NCI-H2171 (cell line): ENCODE measurements around the gene PHLDB2.
"Not testable (repeated sequence)": the region's sequence is repeated elsewhere in the genome, so short reads cannot be mapped to it uniquely, and the experiment has no call there.

ENCODE experiments used
- DNase-seq: peaks from one replicate; lab custom pipeline; 2025; lab: John Stamatoyannopoulos, UW

The PHLDB2 gene

DNA sequence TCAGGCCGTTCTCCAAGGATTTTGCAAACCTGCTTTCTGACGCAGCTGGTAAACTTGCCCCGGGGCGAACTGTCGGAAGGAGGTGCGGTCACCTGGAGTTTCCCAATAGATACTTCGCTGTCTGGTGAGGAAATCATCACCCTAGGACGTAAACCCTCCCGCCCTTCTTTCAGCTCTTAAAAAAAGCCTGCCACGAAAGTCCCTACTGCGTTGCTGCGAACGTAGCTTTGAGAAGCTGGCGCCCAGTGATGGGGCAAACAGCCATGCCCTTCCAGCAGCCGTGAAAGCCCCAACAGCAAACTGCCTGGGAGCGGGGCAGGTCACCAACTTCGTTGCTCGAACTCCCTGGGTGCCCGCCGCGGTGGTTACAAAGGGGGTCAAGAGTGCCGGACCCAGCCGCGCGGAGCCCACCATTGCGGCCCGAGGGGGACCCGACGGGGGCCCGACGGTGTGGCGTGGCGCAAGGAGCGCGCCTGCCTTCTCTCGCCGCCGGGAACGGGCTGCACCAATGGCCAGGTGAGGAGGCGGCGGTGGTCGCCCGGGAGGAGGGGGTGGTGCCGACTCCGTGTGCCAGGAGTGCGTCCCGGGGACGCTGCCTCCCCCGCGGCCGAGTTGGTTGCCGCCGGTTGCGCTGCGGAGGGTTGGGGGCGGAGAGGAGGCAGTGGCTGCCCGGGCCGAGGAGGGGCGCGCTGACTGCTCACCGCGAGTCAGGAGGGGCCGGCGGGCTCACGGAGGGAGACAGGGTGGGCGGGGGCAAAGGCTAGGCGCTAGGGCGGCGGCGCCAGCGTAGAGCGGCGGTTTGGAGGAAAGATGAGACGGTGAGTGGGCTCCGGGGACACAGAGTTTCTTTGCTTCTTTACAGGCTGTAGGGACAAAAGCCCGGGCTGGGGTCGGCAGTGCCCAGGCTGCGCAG is at the start of gene PHLDB2:
Gene PHLDB2, plus strand, starts transcription at position 205 of the 913 bp plus-strand sequence. CDS start 24,813 bp downstream, outside the sequence.
- peak; percentile 87 for DNase-seq

DNA sequence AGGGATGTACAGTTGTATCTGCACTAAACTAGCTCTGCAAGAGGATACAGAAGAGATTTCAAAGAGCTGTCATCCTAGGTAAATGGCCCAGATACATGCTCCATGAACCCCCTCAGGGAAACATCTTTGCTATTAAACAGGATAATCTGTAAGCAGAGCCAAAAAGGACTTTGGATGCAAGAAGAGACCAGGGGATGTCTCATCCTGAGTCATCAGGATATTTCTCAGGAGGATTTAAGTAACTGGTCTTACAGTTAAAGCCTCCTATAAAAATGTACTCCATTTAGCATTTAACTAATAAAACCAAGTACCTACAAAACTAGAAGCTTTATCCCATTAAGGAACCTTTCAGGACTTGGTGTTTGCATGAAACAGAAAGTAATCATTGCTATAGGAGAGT is 48.2 kb upstream of the PHLDB2 start:
- no peak for DNase-seq

DNA sequence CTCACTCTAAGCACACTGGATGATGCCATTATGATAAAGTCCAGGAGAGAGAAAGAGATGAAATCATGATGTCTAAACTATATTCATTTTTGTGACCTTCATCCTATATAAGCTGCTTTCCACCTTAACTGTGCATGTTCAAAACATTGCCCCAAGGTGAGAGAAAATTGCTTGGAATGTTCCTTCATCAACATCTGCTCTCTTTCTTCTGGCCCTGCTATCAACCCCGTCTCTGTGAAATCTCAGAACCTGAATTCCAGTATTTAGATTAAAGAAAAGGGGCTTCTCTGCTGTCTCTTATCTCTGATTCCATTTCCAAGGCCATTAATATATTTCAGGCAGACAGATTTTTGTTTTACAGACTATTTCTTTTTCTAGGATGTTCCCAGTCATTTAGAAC is 47.3 kb upstream of the PHLDB2 start:
- DNase-seq = no peak

DNA sequence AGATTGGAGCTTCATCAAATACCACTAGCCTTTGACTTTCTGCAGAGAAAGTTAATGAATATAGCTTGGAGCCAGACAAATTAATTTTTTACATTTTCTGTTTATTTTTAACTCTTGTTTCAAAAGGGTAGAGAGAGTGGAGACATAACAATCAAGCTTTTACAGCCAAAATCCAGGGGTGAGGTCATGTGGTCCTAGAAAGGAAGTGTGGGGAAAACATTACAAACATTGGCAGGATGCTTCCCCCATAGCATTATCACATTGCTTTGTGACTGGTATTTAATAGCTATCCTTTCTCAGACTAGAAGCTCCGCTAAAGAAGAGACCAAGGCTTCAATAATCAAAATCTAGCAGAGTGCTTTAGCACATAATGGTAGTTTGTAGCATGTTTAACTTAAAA is 46.4 kb upstream of the PHLDB2 start:
- DNase-seq = no peak

DNA sequence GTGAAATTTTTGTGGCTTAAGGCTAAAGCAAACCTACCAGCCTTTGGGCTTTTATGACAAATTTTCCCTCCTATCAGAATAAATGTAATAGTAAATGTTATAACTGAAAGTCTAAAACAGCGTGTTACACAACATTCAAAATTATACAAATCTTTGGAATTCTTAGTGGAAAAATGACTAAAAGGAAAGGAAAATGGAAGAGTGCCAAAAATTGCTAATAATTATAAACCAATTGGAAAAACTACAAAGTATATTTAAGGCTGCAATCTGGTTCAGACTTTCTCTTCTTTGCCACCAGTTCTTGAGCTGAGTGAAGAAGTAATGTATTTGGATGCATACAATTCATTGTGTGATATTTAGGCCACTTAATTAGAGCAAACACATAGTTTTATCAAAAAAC is 45.6 kb upstream of the PHLDB2 start:
- no peak for DNase-seq

DNA sequence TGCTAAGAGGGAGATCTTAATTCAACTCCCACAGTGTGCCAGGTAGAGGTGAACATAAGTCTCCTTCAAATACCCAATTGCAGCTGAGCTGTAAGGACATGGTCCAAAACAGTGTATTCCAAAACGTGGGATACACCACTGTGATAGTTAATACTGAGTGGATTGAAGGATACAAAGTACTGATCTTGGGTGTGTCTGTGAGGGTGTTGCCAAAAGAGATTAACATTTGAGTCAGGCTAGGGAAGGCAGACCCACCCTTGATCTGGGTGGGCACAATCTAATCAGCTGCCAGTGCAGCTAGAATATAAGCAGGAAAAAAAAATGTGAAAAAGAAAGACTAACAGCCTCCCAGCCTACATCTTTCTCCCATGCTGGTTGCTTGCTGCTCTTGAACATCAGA is 45.1 kb upstream of the PHLDB2 start:
- no peak for DNase-seq

DNA sequence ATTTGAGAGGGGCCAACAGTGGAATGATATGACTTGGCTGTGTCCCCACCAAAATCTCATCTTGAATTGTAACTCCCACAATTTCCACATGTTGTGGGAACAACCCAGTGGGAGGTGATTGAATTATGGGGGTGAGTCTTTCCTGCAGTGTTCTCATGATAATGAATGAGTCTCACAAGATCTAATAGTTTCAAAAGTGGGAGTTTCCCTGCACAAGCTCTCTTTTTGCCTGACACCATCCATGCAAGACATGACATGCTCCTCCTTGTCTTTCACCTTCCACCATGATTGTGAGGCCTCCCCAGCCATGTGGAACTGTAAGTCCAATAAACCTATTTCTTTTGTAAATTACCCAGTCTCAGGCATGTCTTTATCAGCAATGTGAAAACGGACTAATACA is 42.3 kb upstream of the PHLDB2 start:
- DNase-seq = not testable (repeated sequence)

DNA sequence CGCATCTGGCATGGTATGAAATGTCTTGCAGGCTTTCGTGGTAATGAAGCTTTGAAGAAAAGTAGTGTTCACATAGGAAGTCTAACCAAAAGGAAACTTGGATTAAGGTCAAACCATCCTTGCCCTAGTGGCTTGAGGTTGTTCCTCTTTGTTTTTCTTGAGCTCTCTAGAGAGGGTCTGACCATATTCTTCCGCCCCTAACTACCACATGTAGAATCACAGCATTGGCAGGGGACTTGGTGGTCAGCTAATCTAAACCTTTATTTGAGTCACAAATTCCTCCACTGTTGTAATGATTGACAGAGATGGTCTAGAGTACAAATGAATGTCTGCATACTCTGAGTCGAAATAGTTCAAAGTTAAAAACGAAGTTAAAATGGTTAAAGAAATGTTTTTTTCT is 39.1 kb upstream of the PHLDB2 start:
- DNase-seq = no peak

DNA sequence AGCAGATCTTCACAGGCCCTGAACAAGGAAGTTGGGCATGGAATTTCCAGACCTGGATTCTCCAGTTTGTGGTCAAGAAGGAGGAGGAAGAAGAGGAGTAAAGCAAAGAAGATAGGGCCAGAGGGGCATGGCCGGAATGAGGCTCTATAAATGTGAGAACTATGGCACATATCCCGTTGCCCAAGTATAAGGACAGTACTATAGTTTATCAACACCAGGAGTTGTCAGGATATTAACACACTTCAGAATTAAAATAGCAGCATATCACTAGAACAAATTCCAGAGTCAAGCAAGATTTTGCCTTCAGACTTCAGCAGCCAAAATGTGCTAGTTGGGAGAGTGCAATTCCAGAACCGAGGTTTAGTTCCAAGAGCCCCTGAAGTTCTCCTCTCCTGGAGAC is 38.4 kb upstream of the PHLDB2 start:
- DNase-seq = no peak

DNA sequence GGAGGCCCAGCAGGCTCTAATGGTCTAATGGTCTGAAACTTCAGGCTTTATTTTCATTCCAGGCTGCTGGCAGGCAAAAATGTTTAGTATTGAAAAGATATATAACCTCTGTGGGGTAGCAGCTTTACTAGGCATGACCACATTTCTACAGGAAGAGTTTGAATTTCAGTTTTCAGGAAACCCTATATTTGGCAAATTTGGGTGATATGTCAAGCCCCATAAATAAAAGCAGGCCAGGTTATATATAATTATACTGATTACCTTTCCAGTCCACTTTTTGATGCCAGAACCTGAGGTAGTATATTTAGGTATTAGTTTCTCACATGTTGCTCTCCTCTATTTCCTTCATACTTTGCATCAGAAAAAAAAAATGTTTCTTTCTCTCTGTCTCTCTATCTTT is 37.2 kb upstream of the PHLDB2 start:
- no peak for DNase-seq

DNA sequence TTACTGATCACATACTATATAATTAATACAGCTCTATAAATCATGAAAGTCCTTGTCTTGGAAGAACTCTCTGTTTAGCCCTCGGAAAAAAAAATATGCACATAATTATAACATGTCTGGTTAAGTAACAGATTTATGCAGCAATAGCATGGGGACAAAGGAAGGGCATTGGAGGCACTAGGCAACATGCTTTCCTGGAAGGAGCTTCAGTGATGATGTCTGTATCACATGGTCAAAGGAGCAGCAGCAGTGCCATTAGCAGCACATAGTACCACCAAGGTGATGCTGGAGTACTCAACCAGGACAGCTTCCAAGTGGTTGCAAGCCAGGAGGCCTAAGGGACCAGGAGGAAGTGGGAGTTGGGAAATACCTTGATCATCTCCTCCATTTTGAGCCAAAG is 36.3 kb upstream of the PHLDB2 start:
- no peak for DNase-seq

DNA sequence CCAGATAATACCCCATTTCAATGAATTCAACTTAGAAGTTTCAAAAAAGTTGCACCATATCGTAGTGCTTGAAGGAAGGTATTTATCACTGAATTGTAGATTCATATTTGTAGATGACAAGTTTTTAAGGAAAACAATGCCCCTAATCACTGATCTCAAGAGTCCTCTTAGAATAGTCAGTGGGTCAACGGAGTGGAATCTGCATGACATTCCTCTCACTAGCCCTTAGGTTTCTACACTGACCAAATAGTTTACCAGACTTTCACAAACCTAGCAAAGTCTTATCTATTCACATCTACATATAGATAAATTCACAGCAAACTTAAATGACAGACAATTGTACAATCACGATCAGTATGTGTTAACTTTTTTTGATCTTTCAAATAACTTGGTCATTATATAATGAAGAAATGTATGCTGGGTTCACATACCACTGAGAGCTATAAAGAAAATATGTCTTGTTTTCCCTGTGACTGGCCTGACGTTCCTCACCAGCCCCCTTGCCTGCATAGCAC is 35.7 kb upstream of the PHLDB2 start:
- no peak for DNase-seq

DNA sequence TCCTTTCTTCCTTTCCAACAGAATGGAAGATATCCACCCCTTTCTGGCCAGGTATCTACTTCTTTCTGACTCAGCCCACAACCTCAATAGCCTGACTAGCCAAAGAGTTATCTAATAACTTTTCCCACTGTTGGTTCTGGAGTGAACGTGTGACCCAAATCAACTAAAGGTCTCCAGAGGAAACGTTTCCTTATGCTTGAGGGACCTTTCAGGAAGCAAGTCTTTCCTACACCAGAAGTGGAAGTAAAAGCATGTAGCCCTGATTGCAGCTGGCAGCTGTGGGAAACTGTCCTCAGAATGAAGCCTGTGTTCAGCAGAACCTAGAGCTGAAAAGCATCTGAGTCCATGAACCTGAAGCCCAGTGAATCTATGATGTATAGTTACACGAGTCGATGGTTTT is 34.7 kb upstream of the PHLDB2 start:
- DNase-seq = no peak

DNA sequence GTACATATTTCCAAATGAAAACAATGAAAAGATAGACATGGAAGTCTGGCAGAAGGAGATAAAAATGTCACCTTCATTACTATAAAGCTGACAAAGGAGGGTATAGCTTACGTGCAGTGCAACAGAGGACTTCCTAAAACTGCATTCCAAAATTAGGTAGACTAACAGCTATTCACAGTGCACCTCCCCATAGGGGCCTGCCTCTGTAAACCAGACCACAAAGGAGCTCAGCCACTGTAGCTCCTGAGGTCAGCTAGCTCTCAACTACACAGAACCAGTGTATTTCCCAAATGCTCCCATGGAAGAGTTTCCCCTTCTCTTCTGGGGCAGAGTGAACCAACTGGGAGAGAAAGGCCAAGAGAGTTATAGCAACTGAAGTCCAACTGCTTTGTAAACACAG is 31.2 kb upstream of the PHLDB2 start:
- DNase-seq = no peak

DNA sequence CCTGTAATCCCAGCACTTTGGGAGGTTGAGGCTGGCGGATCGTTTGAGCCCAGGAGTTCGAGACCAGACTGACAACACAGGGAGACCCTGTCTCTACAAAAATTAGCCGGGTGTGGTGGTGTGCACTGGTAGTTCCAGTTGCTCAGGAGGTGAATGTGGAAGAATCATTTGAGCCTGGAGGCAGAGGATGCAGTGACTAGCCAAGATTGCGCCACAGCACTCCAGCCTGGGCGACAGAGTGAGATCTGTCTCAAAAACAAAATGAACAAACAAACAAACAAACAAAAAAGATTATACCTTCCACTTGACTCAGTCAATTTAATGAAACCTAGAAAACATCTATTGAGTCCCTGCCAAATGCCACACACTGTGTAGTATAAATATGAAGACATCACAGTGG is 30.5 kb upstream of the PHLDB2 start:
- DNase-seq = no peak

DNA sequence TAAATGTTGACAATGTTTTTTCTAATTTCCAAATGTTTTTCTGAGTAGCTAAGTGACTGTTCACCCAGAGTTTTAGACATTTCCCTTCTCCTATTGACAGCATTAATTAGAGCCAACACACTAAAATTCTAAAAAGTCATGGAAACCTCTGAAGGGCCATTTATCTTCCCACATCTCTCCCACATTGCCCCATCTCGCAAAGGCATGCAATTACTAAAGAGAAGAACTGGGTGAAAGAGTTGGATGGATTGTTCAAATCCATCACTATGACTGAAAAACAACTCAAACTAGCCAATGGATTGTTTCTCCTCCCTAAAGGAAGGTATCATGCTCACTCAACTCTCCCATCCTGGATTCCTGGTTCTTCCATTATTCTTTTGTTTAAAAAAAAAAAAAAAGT is 30.0 kb upstream of the PHLDB2 start:
- no peak for DNase-seq

DNA sequence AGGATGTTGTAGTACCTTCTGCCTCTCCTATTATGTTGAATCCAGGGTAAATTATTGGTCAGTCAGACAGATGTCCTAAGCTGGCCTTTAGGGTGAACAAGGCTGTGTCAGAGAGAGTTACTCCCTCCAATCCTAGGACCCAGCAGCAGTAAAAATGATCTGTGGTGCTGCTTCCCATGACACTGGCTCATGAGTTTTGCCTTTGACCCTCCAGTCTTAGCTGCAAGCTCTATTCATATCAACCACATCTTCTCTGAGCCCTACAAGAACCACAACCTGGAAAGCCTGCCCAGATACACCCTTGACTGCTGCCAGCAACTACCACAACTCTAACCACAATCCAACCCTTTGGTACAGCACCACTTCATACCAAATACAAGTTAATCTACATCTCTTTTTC is 27.2 kb upstream of the PHLDB2 start:
- no peak for DNase-seq

DNA sequence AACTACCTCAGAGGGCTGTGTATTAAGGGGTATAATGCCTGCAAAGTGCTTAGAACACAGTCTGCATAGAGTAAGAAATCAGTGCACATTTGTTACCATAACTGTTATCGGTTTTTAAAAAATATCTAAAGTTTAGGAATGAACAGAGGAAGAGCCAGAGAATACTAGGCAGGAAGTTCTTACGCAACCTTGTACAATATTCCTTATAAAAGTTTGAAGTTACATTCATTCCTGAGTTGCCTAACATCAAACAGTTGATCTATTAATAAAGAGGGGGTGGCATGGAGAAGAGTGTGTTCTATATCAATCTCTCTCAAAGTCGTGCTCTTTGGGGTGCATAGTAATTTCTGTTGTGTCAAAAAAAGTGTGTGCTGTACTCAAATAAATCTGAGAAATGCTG is 22.0 kb upstream of the PHLDB2 start:
- no peak for DNase-seq

DNA sequence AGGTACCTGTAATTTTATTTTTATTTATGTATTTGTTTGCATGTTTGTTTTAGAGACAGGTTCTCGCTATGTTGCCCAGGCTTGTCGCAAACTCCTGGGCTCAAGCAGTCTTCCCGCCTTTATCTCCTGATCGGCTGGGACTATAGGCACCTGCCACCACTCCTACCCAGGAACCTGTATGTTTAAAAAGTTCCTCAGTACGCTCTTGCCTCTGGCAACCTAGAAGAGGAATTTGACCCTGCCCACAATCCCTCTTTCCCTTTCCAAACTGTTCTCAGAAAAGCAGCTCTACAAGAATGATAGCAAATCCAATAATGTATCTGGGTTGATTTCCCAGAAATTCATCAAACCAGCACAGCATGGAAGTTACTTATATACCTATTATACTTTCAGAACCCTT is 20.9 kb upstream of the PHLDB2 start:
- DNase-seq = no peak

DNA sequence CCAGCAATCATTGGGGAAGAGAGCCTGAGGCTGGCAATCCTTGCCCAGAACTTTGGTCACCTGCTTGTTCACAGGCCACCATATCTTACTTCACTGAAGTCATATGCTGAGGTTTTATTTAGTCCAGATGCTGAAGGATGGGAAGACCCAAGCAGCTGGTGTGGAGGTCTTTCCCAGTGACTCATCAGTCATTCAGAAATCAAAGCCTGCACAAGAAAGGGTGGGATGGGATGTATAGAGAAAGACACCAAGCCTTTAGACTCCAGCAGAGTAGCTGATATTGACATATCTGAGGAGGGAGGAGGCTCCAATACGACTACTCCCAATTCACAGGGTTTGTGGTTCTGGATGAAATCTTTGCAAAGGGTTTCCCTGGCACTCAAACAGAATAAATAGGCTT is 13.0 kb upstream of the PHLDB2 start:
- no peak for DNase-seq

DNA sequence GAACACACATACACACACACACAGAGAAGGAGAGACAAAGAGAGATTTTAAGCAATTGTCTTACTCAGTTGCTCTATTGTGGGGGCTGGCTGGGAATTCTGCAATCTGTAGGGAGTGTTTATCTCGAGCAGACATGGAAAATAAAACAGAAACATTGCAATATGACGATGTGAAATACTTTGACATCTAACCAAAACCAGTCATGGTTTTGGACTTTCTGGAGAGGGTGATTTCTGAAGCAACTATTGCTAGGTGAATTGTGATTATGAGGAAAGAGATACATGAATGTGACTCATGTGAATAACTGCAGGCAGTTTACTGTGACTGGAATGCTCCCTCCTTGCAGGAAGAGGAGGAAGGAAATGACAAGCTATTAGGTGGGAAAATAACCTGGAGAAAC is 12.3 kb upstream of the PHLDB2 start:
- DNase-seq = no peak

DNA sequence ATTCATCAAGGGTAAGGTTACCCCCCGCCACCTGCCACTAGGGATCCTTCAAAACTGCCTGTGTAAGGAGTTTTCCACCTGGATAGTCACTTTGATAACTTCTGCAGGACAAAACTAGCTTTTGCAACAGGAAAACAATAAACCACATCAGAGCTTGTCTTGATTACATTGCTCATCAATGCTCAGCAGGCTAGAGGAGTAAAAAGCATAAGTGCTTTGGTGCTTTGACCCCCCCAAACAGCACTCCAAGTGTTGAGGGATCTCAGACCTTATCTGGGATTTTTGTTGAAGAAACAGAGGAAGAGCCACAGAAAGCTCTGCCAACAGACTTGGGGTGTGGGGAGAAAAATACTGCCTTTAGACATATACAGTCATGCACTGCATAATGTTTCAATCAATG is 10.8 kb upstream of the PHLDB2 start:
- DNase-seq = peak; percentile 14

DNA sequence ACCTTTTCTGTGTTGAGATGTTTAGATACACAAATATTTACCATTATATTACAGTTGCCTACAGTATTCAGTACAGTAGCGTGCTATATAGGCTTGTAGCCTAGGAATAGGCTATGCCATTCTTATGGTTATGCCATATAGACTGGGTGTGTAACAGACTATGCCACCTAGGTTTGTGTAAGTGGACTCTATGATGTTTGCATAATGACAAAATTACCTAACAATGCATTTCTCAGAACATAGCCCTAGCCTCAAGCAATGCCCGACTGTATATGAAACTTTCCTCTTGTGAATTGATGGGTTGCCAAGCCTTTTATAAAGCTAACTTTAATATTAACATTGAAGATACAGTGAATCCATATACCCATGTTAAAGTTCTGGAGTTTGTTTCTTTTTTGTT is 10.3 kb upstream of the PHLDB2 start:
- no peak for DNase-seq

DNA sequence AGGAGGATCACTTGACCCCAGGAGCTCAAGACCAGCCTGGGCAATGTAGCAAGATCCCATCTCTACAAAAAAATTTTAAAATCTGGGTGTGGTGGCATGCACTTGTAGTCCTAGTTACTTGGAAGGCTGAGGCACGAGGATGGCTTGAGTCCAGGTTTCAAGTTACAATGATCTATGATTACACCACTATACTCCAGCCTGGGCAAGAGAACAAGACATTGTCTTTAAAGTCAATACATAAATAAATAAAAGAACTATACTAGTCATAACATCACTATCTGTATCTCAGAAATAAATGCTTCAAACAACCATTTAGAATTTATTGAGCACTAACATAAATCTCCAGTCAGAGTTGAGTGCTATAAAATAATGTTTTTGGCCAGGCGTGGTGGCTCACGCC is 8.5 kb upstream of the PHLDB2 start:
- DNase-seq = no peak
